ENCODE measurements around the gene SLC8A1.
A peak's percentile ranks its signal among the peaks of the same experiment; 100 is the strongest.

Gene SLC8A1

GRCh38 chr2:40450066-40450795 is 1.7 kb downstream of the SLC8A1 start:
- Histone ChIP-seq H3K4me2 (ENCODE audit: low read depth, low read length, poor library complexity, severe bottlenecking) (peak overlapping the region; percentile 97), H2AFZ (ENCODE audit: low read length) (peak overlapping the region; percentile 67), H3K9me3 (ENCODE audit: insufficient read depth, low read depth, low read length) (no peaks in the 10 kb centered on the region), H3K4me1 (ENCODE audit: insufficient read depth, low read length, poor library complexity, severe bottlenecking) (peaks cover 17% of the 10 kb centered on the region), H3F3A (ENCODE audit: low read depth) (no peaks in the 10 kb centered on the region), H3K4me3 (ENCODE audit: low read length, poor library complexity, severe bottlenecking) (peak overlapping the region; percentile 72), H3K79me2 (ENCODE audit: insufficient read depth, low read length) (no peaks in the 10 kb centered on the region), H3K27me3 (ENCODE audit: insufficient read depth, low read length, poor library complexity, severe bottlenecking) (peaks cover 19% of the 10 kb centered on the region), H3K9me2 (replicated peaks; ENCODE audit: low read depth, low read length) (no peaks in the 10 kb centered on the region), H3K9ac (ENCODE audit: low read depth, low read length, poor library complexity, severe bottlenecking) (peak overlapping the region; percentile 22), H4K20me1 (ENCODE audit: insufficient read depth, low read length, poor library complexity, severe bottlenecking) (no peaks in the 10 kb centered on the region), H3K36me3 (ENCODE audit: insufficient read depth, low read length) (no peaks in the 10 kb centered on the region)
- TF ChIP-seq EZH2phosphoT487 (IDR thresholded peaks at IDR 0.05; ENCODE audit: borderline replicate concordance) (no peak), CTCF (conservative IDR thresholded peaks at IDR 0.05; ENCODE audit: low read length) (peak; percentile 24)

DNA sequence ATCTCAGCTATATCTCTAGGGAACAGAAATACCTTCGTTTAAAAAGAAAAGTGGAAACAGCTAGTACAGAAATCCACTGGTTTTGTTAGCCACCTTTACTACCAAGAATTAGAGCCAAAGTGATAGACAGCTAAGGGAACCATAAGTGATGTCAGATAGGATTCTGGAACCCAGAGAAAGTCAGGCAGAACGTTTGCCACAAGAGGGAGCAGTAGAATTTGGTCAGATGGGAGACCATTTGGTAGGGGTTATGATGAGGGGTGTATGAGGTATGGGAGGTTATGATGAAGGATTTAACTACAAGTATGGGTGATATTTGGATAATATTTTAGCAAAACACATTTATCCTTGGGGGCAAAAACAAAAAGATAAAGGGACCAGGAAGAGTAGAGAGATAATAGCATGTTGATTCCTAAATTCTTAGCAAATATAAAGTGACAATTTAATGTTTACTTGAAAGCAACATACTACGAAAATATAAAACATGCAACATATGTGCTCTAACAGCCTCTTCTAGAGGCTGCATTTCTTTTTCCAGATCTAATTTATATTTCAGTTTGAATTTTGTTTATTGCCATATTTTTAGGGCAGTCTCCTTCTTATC is 3.3 kb downstream of the SLC8A1 start:
- no peaks in the 10 kb centered on the region for H3K9me2 ChIP-seq (replicated peaks; ENCODE audit: low read depth, low read length)
- H3K79me2 ChIP-seq (ENCODE audit: insufficient read depth, low read length) = no peaks in the 10 kb centered on the region
- H3F3A ChIP-seq (ENCODE audit: low read depth) = no peaks in the 10 kb centered on the region
- H3K36me3 ChIP-seq (ENCODE audit: insufficient read depth, low read length) = no peaks in the 10 kb centered on the region
- H3K4me1 ChIP-seq (ENCODE audit: insufficient read depth, low read length, poor library complexity, severe bottlenecking) = peaks cover 17% of the 10 kb centered on the region
- H3K4me3 ChIP-seq (ENCODE audit: low read length, poor library complexity, severe bottlenecking) = no peak overlapping the region
- H3K27me3 ChIP-seq (ENCODE audit: insufficient read depth, low read length, poor library complexity, severe bottlenecking) = peaks cover 19% of the 10 kb centered on the region
- no peak overlapping the region for H3K9ac ChIP-seq (ENCODE audit: low read depth, low read length, poor library complexity, severe bottlenecking)
- H3K9me3 ChIP-seq (ENCODE audit: insufficient read depth, low read depth, low read length) = no peaks in the 10 kb centered on the region
- no peak for TF ChIP-seq EZH2phosphoT487 (IDR thresholded peaks at IDR 0.05; ENCODE audit: borderline replicate concordance)
- peak; percentile 88 for TF ChIP-seq CTCF (conservative IDR thresholded peaks at IDR 0.05; ENCODE audit: low read length)
- no peak overlapping the region for H3K4me2 ChIP-seq (ENCODE audit: low read depth, low read length, poor library complexity, severe bottlenecking)
- no peak overlapping the region for H2AFZ ChIP-seq (ENCODE audit: low read length)
- H4K20me1 ChIP-seq (ENCODE audit: insufficient read depth, low read length, poor library complexity, severe bottlenecking) = no peaks in the 10 kb centered on the region

DNA sequence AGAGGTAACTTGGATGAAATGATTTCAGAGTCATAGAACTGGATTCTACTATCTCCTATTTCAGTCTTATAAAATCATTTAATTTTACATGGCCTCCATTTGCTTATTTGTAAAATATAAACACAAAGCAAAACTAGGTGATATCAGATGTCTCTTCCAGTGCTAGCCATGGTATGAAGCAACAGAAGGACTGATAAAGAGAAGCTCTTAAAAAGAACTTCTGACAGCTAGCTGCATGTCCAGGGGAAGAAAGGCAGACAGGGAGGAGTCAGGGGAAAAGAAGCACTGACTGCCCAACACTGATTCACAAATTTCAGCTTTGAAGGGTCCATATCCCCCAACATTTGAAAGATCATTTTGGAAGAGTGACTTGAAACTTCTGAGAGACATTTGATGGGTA is 6.4 kb downstream of the SLC8A1 start:
- Histone ChIP-seq H3F3A (ENCODE audit: low read depth) (no peaks in the 10 kb centered on the region), H3K9ac (ENCODE audit: low read depth, low read length, poor library complexity, severe bottlenecking) (no peak overlapping the region), H2AFZ (ENCODE audit: low read length) (no peak overlapping the region), H3K4me1 (ENCODE audit: insufficient read depth, low read length, poor library complexity, severe bottlenecking) (peaks cover 6% of the 10 kb centered on the region), H3K9me2 (replicated peaks; ENCODE audit: low read depth, low read length) (no peaks in the 10 kb centered on the region), H3K9me3 (ENCODE audit: insufficient read depth, low read depth, low read length) (no peaks in the 10 kb centered on the region), H3K4me3 (ENCODE audit: low read length, poor library complexity, severe bottlenecking) (no peak overlapping the region), H3K36me3 (ENCODE audit: insufficient read depth, low read length) (no peaks in the 10 kb centered on the region), H3K27me3 (ENCODE audit: insufficient read depth, low read length, poor library complexity, severe bottlenecking) (no peaks in the 10 kb centered on the region), H3K79me2 (ENCODE audit: insufficient read depth, low read length) (no peaks in the 10 kb centered on the region), H3K4me2 (ENCODE audit: low read depth, low read length, poor library complexity, severe bottlenecking) (no peak overlapping the region), H4K20me1 (ENCODE audit: insufficient read depth, low read length, poor library complexity, severe bottlenecking) (no peaks in the 10 kb centered on the region)
- TF ChIP-seq CTCF (conservative IDR thresholded peaks at IDR 0.05; ENCODE audit: low read length) (no peak), EZH2phosphoT487 (IDR thresholded peaks at IDR 0.05; ENCODE audit: borderline replicate concordance) (no peak)
